ENCODE results near the gene PARD6B.
"Not testable (repeated sequence)": the region's sequence is repeated elsewhere in the genome, so short reads cannot be mapped to it uniquely, and the experiment has no call there.

Gene PARD6B

GRCh38 chr20:50765674-50766073 lies 34.3 kb downstream of the PARD6B start:
- DNase-seq (ENCODE audit: low spot score) = no peak

GRCh38 chr20:50766955-50767809 lies 35.8 kb downstream of the PARD6B start:
- H3K27ac ChIP-seq, H3K4me3 ChIP-seq: not testable (repeated sequence)
- peak; percentile 35 for DNase-seq (ENCODE audit: low spot score)

More at GRCh38 chr20:50765674-50766073, 34.3 kb downstream of the PARD6B start:
- Histone ChIP-seq H3K4me3 (no peak overlapping the region), H3K27ac (no peak overlapping the region)
- TF ChIP-seq CTCF (IDR thresholded peaks at IDR 0.05) = no peak

- not testable (repeated sequence) for H3K4me3 ChIP-seq, H3K27ac ChIP-seq
- peak; percentile 63 for DNase-seq (ENCODE audit: low spot score)
These were observed 37.6 kb downstream of the PARD6B start for GRCh38 chr20:50768991-50769390.

GRCh38 chr20:50769551-50770085 lies 38.2 kb downstream of the PARD6B start:
- not testable (repeated sequence) for H3K4me3 ChIP-seq, H3K27ac ChIP-seq
- DNase-seq (ENCODE audit: low spot score) = peak; percentile 47

- not testable (repeated sequence) for H3K27ac ChIP-seq, H3K4me3 ChIP-seq
- DNase-seq (ENCODE audit: low spot score) = peak; percentile 29
These were observed 40.2 kb downstream of the PARD6B start for GRCh38 chr20:50771419-50772080.

GRCh38 chr20:50772420-50773185 lies 41.2 kb downstream of the PARD6B start:
- Histone ChIP-seq H3K4me3 (no peak overlapping the region), H3K27ac (no peak overlapping the region)
- DNase-seq (ENCODE audit: low spot score) = peak; percentile 33
- no peak for TF ChIP-seq CTCF (IDR thresholded peaks at IDR 0.05)

GRCh38 chr20:50774515-50774914 lies 43.1 kb downstream of the PARD6B start:
- DNase-seq (ENCODE audit: low spot score) = peak; percentile 16
- H3K4me3 ChIP-seq = no peak overlapping the region
- no peak for TF ChIP-seq CTCF (IDR thresholded peaks at IDR 0.05)
- H3K27ac ChIP-seq = no peak overlapping the region

GRCh38 chr20:50776122-50776817 lies 44.9 kb downstream of the PARD6B start:
- DNase-seq (ENCODE audit: low spot score) = peak; percentile 24
- no peak overlapping the region for H3K27ac ChIP-seq
- TF ChIP-seq CTCF (IDR thresholded peaks at IDR 0.05) = no peak
- no peak overlapping the region for H3K4me3 ChIP-seq

Data from coronary artery (tissue), 2 donors.